ENCODE results near the gene AP2S1. TPM values are rescaled to one million over a fixed set of nuclear protein-coding genes. Genes with fewer than 3 reads are reported as not detected.
"Not testable (repeated sequence)": the region's sequence is repeated elsewhere in the genome, so short reads cannot be mapped to it uniquely, and the experiment has no call there.

The AP2S1 gene
- total RNA-seq, 1 donor from 2014 or later, result 101 TPM

- no peaks in the 10 kb centered on the region for H3K9me3 ChIP-seq
- no peak overlapping the region for H3K4me3 ChIP-seq
- H3K4me1 ChIP-seq, result peaks cover 4% of the 10 kb centered on the region
- no peaks in the 10 kb centered on the region for H3K36me3 ChIP-seq
- ATAC-seq (peak; percentile 37), DNase-seq (no peak)
- no peak overlapping the region for H3K27ac ChIP-seq
- intact Hi-C loops (cut with DNase I), result no loop called here
- no peak for TF ChIP-seq CTCF (IDR thresholded peaks at IDR 0.05)
- H3K27me3 ChIP-seq, result no peaks in the 10 kb centered on the region
These were observed 40.0 kb upstream of the AP2S1 start for GRCh38 chr19:46890423-46891170.

- H3K27me3 ChIP-seq, result no peaks in the 10 kb centered on the region
- H3K36me3 ChIP-seq, result no peaks in the 10 kb centered on the region
- DNase-seq (no peak), ATAC-seq (peak; percentile 69)
- H3K4me1 ChIP-seq, result no peaks in the 10 kb centered on the region
- H3K9me3 ChIP-seq, result no peaks in the 10 kb centered on the region
- intact Hi-C loops (cut with DNase I), result no loop called here
- TF ChIP-seq CTCF (IDR thresholded peaks at IDR 0.05), result no peak
- no peak overlapping the region for H3K27ac ChIP-seq
- no peak overlapping the region for H3K4me3 ChIP-seq
These were observed 36.7 kb upstream of the AP2S1 start for GRCh38 chr19:46887240-46887782.

GRCh38 chr19:46886546-46887239 is 36.0 kb upstream of the AP2S1 start:
- intact Hi-C loops (cut with DNase I), result no loop called here

GRCh38 chr19:46885411-46885810 is 34.8 kb upstream of the AP2S1 start:
- H3K36me3 ChIP-seq, result no peaks in the 10 kb centered on the region
- H3K4me1 ChIP-seq, result no peaks in the 10 kb centered on the region
- no peaks in the 10 kb centered on the region for H3K27me3 ChIP-seq
- H3K9me3 ChIP-seq, result no peaks in the 10 kb centered on the region
- ATAC-seq, result no peak
- H3K4me3 ChIP-seq, result no peak overlapping the region
- TF ChIP-seq CTCF (IDR thresholded peaks at IDR 0.05), result no peak
- no peak overlapping the region for H3K27ac ChIP-seq
- intact Hi-C loops (cut with DNase I), result no loop called here
- no peak for DNase-seq

More at GRCh38 chr19:46886546-46887239, 36.0 kb upstream of the AP2S1 start:
- TF ChIP-seq CTCF (IDR thresholded peaks at IDR 0.05), result no peak
- Histone ChIP-seq H3K27ac (no peak overlapping the region), H3K9me3 (no peaks in the 10 kb centered on the region), H3K4me1 (no peaks in the 10 kb centered on the region), H3K4me3 (no peak overlapping the region), H3K36me3 (no peaks in the 10 kb centered on the region), H3K27me3 (no peaks in the 10 kb centered on the region)
- DNase-seq (no peak), ATAC-seq (no peak)

GRCh38 chr19:46882751-46883150 is 32.1 kb upstream of the AP2S1 start:
- intact Hi-C loops (cut with DNase I); H3K36me3 ChIP-seq; ATAC-seq; DNase-seq; H3K9me3 ChIP-seq; H3K27ac ChIP-seq; H3K4me3 ChIP-seq; H3K4me1 ChIP-seq; H3K27me3 ChIP-seq: not testable (repeated sequence)

- H3K9me3 ChIP-seq, result no peaks in the 10 kb centered on the region
- H3K36me3 ChIP-seq, result no peaks in the 10 kb centered on the region
- TF ChIP-seq CTCF (IDR thresholded peaks at IDR 0.05), result no peak
- intact Hi-C loops (cut with DNase I), result no loop called here
- no peak for ATAC-seq
- no peak overlapping the region for H3K27ac ChIP-seq
- no peak overlapping the region for H3K4me3 ChIP-seq
- H3K4me1 ChIP-seq, result no peaks in the 10 kb centered on the region
- H3K27me3 ChIP-seq, result no peaks in the 10 kb centered on the region
- DNase-seq, result no peak
These were observed 31.4 kb upstream of the AP2S1 start for GRCh38 chr19:46882034-46882433.

All from upper lobe of right lung (tissue), 1 donor.